GM12878 (cell line): ENCODE results near the gene HPS6. TPM values are rescaled to one million over a fixed set of nuclear protein-coding genes. Genes with fewer than 3 reads are reported as not detected.

Experiments used
- ATAC-seq: fragments of 200-7000 bp; cut with Tn5 transposase; 3 replicates; pipeline ENCODE4 v1.9.1; 2020; ENCODE audit warnings: mild to moderate bottlenecking, moderate library complexity
- BruUV-seq: library from RNA; stranded (reverse); fragments of 400-500 nt; replicated peaks from 2 replicates; lab custom pipeline; 2021; lab: Mats Ljungman, UMichigan
- CTCF ChIA-PET: fragments of 300-600 bp; sonication (Branson Sonifier 250); formaldehyde crosslinking; extraction: SDS; loops from one replicate; lab custom pipeline; 2021; ENCODE audit warnings: inconsistent platforms; lab: Yijun Ruan, JAX
- POLR2A ChIA-PET: fragments of 350-600 bp; formaldehyde crosslinking; extraction: SDS; loops from one replicate; lab custom pipeline; 2021; ENCODE audit warnings: inconsistent platforms; lab: Charles Lee
- RAD21 ChIA-PET: fragments of 300-600 bp; sonication (Branson Sonifier 250); formaldehyde crosslinking; loops from one replicate; lab custom pipeline; 2023; ENCODE audit warnings: antibody characterized with exemption; ENCODE audit not compliant: unreplicated experiment; lab: Charles Lee
- SMC1A ChIA-PET: fragments of 300-600 bp; sonication (Branson Sonifier 250); formaldehyde crosslinking; loops from one replicate; lab custom pipeline; 2023; ENCODE audit not compliant: unreplicated experiment, uncharacterized antibody; lab: Charles Lee
- DNase-seq: peaks from one replicate; pipeline ENCODE4 v3.0.0-alpha.2; 2011; ENCODE audit warnings: low read depth, low spot score
- FAIRE-seq: peaks from 3 replicates; lab custom pipeline; 2011; peaks lifted over from hg19 to GRCh38; lab: Jason Lieb, UNC
- H2AFZ ChIP-seq: 2 replicates; pipeline ENCODE4 v1.6.0; 2011; ENCODE audit warnings: low read depth, low read length, control low read depth; ENCODE audit not compliant: control insufficient read depth
- H3K27ac ChIP-seq: 2 replicates; pipeline ENCODE4 v1.5.1; 2011; ENCODE audit warnings: control low read depth; ENCODE audit not compliant: control insufficient read depth, insufficient read depth
- H3K27me3 ChIP-seq, 2 experiments: replicated peaks in 1 of 2; 2 replicates each; pipeline versions ENCODE4 v1.6.0 to v1.6.1; 2011; ENCODE audit warnings: low read length in 1 of 2; ENCODE audit not compliant: control insufficient read depth in 2 of 2, insufficient read depth in 2 of 2
- H3K36me3 ChIP-seq, 2 experiments: 2 replicates each; pipeline ENCODE4 v1.5.1; 2011; ENCODE audit warnings: low read length in 1 of 2; ENCODE audit not compliant: control insufficient read depth in 2 of 2, insufficient read depth in 2 of 2
- H3K4me1 ChIP-seq: 2 replicates; pipeline ENCODE4 v1.6.1; 2011; ENCODE audit warnings: mild to moderate bottlenecking, low read length, moderate library complexity, mixed read lengths; ENCODE audit not compliant: control insufficient read depth, insufficient read depth
- H3K4me2 ChIP-seq: 2 replicates; pipeline ENCODE4 v1.6.0; 2011; ENCODE audit warnings: control low read depth; ENCODE audit not compliant: control insufficient read depth, insufficient read depth
- H3K4me3 ChIP-seq: fragments of 200-600 bp; sonication (generic); 2 replicates; pipeline ENCODE4 v1.5.1; 2016
- H3K79me2 ChIP-seq: 2 replicates; pipeline ENCODE4 v1.6.0; 2011; ENCODE audit warnings: low read length; ENCODE audit not compliant: control insufficient read depth, insufficient read depth
- H3K9ac ChIP-seq: 2 replicates; pipeline ENCODE4 v1.8.0; 2011; ENCODE audit warnings: low read length, control low read depth, mixed read lengths; ENCODE audit not compliant: control insufficient read depth, insufficient read depth
- H3K9me3 ChIP-seq: replicated peaks from 3 replicates; pipeline ENCODE4 v1.5.1; 2011; ENCODE audit warnings: mild to moderate bottlenecking, low read length; ENCODE audit not compliant: control insufficient read depth, insufficient read depth
- H4K20me1 ChIP-seq: 2 replicates; pipeline ENCODE4 v1.6.0; 2011; ENCODE audit not compliant: control insufficient read depth, insufficient read depth
- CHD1 ChIP-seq: IDR thresholded peaks from 2 replicates; pipeline ENCODE4 v1.6.1; 2012; ENCODE audit warnings: low read depth, low read length, improper control_type of control experiment
- KDM1A ChIP-seq: fragments of 200-600 bp; sonication (generic); IDR thresholded peaks from 2 replicates; pipeline ENCODE4 v1.6.1; 2016; ENCODE audit warnings: borderline replicate concordance
- KLF5 ChIP-seq: fragments of 450-650 bp; IDR thresholded peaks from 2 replicates; pipeline ENCODE4 v1.6.1; 2014; ENCODE audit warnings: mild to moderate bottlenecking; ENCODE audit not compliant: partially characterized antibody
- MEF2B ChIP-seq: fragments of 450-650 bp; IDR thresholded peaks from 2 replicates; pipeline ENCODE4 v1.6.1; 2018; ENCODE audit warnings: mild to moderate bottlenecking, moderate library complexity; ENCODE audit not compliant: partially characterized antibody, poor library complexity, severe bottlenecking
- NFIC ChIP-seq: IDR thresholded peaks from 2 replicates; pipeline ENCODE4 v1.6.1; 2012; ENCODE audit warnings: low read depth, mild to moderate bottlenecking, inconsistent platforms, low read length, moderate library complexity
- NR2F1 ChIP-seq: fragments of 450-650 bp; conservative IDR thresholded peaks from 2 replicates; pipeline ENCODE4 v1.6.1; 2017; ENCODE audit warnings: mild to moderate bottlenecking
- POLR2AphosphoS2 ChIP-seq: IDR thresholded peaks from 2 replicates; pipeline ENCODE4 v1.6.1; 2011; ENCODE audit warnings: low read depth, mild to moderate bottlenecking, low read length, improper control_type of control experiment, moderate library complexity
- RAD21 ChIP-seq: IDR thresholded peaks from 2 replicates; pipeline ENCODE4 v1.6.1; 2011; ENCODE audit warnings: mild to moderate bottlenecking, low read depth, low read length, moderate library complexity; ENCODE audit not compliant: insufficient read depth
- RBBP5 ChIP-seq: fragments of 200-600 bp; sonication (generic); conservative IDR thresholded peaks from 2 replicates; pipeline ENCODE4 v1.6.1; 2016
- RUNX3 ChIP-seq: IDR thresholded peaks from 2 replicates; pipeline ENCODE4 v1.6.1; 2012; ENCODE audit warnings: low read length, inconsistent platforms
- SMAD1 ChIP-seq: fragments of 450-650 bp; IDR thresholded peaks from 2 replicates; pipeline ENCODE4 v1.6.1; 2018; ENCODE audit warnings: mild to moderate bottlenecking, low read depth; ENCODE audit not compliant: partially characterized antibody
- SREBF1 ChIP-seq: IDR thresholded peaks from 2 replicates; pipeline ENCODE4 v1.6.1; 2012; ENCODE audit warnings: mild to moderate bottlenecking, low read length
- STAT1 ChIP-seq: fragments of 450-650 bp; conservative IDR thresholded peaks from 2 replicates; pipeline ENCODE4 v1.6.1; 2014; ENCODE audit warnings: antibody characterized with exemption, mild to moderate bottlenecking
- WGBS: methylation state at CpG from one replicate; pipeline ENCODE4 v1.1.6; 2016; ENCODE audit warnings: low lambda C conversion rate; ENCODE audit not compliant: insufficient replicate concordance, insufficient coverage; ENCODE audit errors: missing lambda C conversion rate; 5-methylcytosine and 5-hydroxymethylcytosine counted together
- in situ Hi-C: fragments of 300-500 bp; cut with MboI; formaldehyde crosslinking; loops from 9 replicates; pipeline ENCODE4 v1.14.3; 2018; ENCODE audit warnings: mixed read lengths
- intact Hi-C: fragments of 100-400 bp; cut with micrococcal nuclease; formaldehyde crosslinking; loops from one replicate; pipeline ENCODE4 v1.14.2; 2022; ENCODE audit not compliant: unreplicated experiment
- polyA plus RNA-seq, 11 experiments: library from polyadenylated mRNA; depleted of rRNA in 4 of 11; unstranded in 6 of 11; stranded (reverse) in 5 of 11; fragments of >200 nt; fragmentation: Nextera tagmentation in 4 of 11; fragmentation: Illumina TruSeq in 1 of 11; extraction: Ambion mirVana in 4 of 11; extraction: Trizol in 1 of 11; gene quantifications; 1 replicate in 1 of 11; 2 replicates in 10 of 11; pipeline versions ENCODE4 v1.2.1 to v1.2.3, GENCODE V29; 2011 to 2016; ENCODE audit warnings: inconsistent platforms in 2 of 11, missing spikeins in 2 of 11, low read depth in 1 of 11
- total RNA-seq, 4 experiments: library from RNA; depleted of rRNA in 3 of 4; stranded (reverse); fragments of >200 nt in 3 of 4; fragmentation: Illumina TruSeq in 1 of 4; extraction: Trizol in 1 of 4; gene quantifications; 2 replicates each; pipeline versions ENCODE4 v1.2.1 to v1.2.3, GENCODE V29; 2013 to 2021
- TF ChIP-seq, protein P1 (sequence below): fragments of 450-650 bp; IDR thresholded peaks from 2 replicates; pipeline ENCODE4 v1.6.1; 2017; ENCODE audit warnings: mild to moderate bottlenecking, moderate library complexity
- TF ChIP-seq, protein P2 (sequence below): IDR thresholded peaks from 2 replicates; pipeline ENCODE4 v1.6.1; 2012; ENCODE audit warnings: improper control_type of control experiment, low read depth, low read length; ENCODE audit not compliant: insufficient replicate concordance

Gene HPS6
- total and polyA plus RNA-seq, 10 of the 15 experiments (the other 5 are each of a cell fraction or from before 2014, with no cell fraction given) = 1.4 to 28.0 (median 12.0) TPM

DNA sequence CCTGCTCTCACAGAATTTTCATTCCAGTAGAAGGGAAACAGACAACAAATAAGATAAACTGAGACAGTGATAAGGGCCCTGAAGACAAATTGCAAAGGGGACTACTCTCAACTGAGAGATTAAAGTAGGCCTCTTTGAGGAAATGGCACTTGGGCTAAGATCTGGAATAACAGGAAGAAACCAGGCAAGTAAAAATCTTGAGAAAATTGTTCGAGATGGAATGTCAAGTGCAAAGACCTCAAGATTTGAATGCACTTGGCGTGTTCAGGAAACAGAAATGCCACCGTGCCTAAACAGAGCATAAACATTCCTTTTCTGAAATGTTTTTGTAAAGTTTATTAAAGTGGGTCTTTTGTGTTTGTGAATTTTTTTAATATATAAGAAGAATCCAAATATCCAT is 19.9 kb upstream of the HPS6 start:
- ATAC-seq (no peak), FAIRE-seq (no peak), DNase-seq (no peak)
- Histone ChIP-seq H3K4me1 (no peaks in the 10 kb centered on the region), H3K9me3 (no peaks in the 10 kb centered on the region), H3K27me3 (no peaks in the 10 kb centered on the region), H4K20me1 (no peaks in the 10 kb centered on the region), H3K4me3 (no peak overlapping the region), H3K9ac (no peak overlapping the region), H3K36me3 (no peaks in the 10 kb centered on the region), H2AFZ (no peak overlapping the region), H3K27ac (no peak overlapping the region), H3K79me2 (peaks cover 38% of the 10 kb centered on the region), H3K4me2 (no peak overlapping the region)
- WGBS = 64% methylated on average over 3 of the region's 3 CpGs
- ChIA-PET SMC1A (no interaction called here), CTCF (no interaction called here), POLR2A (no interaction called here), RAD21 (no interaction called here)
- TF ChIP-seq RAD21 (no peak), MEF2B (no peak), NR2F1 (no peak), KLF5 (no peak), SREBF1 (no peak), KDM1A (no peak), CHD1 (no peak), STAT1 (no peak), RBBP5 (no peak), SMAD1 (no peak), POLR2AphosphoS2 (no peak), NFIC (no peak), RUNX3 (no peak)
- TF ChIP-seq, protein P1, sequence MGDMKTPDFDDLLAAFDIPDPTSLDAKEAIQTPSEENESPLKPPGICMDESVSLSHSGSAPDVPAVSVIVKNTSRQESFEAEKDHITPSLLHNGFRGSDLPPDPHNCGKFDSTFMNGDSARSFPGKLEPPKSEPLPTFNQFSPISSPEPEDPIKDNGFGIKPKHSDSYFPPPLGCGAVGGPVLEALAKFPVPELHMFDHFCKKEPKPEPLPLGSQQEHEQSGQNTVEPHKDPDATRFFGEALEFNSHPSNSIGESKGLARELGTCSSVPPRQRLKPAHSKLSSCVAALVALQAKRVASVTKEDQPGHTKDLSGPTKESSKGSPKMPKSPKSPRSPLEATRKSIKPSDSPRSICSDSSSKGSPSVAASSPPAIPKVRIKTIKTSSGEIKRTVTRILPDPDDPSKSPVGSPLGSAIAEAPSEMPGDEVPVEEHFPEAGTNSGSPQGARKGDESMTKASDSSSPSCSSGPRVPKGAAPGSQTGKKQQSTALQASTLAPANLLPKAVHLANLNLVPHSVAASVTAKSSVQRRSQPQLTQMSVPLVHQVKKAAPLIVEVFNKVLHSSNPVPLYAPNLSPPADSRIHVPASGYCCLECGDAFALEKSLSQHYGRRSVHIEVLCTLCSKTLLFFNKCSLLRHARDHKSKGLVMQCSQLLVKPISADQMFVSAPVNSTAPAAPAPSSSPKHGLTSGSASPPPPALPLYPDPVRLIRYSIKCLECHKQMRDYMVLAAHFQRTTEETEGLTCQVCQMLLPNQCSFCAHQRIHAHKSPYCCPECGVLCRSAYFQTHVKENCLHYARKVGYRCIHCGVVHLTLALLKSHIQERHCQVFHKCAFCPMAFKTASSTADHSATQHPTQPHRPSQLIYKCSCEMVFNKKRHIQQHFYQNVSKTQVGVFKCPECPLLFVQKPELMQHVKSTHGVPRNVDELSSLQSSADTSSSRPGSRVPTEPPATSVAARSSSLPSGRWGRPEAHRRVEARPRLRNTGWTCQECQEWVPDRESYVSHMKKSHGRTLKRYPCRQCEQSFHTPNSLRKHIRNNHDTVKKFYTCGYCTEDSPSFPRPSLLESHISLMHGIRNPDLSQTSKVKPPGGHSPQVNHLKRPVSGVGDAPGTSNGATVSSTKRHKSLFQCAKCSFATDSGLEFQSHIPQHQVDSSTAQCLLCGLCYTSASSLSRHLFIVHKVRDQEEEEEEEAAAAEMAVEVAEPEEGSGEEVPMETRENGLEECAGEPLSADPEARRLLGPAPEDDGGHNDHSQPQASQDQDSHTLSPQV = no peak
- TF ChIP-seq, protein P2, sequence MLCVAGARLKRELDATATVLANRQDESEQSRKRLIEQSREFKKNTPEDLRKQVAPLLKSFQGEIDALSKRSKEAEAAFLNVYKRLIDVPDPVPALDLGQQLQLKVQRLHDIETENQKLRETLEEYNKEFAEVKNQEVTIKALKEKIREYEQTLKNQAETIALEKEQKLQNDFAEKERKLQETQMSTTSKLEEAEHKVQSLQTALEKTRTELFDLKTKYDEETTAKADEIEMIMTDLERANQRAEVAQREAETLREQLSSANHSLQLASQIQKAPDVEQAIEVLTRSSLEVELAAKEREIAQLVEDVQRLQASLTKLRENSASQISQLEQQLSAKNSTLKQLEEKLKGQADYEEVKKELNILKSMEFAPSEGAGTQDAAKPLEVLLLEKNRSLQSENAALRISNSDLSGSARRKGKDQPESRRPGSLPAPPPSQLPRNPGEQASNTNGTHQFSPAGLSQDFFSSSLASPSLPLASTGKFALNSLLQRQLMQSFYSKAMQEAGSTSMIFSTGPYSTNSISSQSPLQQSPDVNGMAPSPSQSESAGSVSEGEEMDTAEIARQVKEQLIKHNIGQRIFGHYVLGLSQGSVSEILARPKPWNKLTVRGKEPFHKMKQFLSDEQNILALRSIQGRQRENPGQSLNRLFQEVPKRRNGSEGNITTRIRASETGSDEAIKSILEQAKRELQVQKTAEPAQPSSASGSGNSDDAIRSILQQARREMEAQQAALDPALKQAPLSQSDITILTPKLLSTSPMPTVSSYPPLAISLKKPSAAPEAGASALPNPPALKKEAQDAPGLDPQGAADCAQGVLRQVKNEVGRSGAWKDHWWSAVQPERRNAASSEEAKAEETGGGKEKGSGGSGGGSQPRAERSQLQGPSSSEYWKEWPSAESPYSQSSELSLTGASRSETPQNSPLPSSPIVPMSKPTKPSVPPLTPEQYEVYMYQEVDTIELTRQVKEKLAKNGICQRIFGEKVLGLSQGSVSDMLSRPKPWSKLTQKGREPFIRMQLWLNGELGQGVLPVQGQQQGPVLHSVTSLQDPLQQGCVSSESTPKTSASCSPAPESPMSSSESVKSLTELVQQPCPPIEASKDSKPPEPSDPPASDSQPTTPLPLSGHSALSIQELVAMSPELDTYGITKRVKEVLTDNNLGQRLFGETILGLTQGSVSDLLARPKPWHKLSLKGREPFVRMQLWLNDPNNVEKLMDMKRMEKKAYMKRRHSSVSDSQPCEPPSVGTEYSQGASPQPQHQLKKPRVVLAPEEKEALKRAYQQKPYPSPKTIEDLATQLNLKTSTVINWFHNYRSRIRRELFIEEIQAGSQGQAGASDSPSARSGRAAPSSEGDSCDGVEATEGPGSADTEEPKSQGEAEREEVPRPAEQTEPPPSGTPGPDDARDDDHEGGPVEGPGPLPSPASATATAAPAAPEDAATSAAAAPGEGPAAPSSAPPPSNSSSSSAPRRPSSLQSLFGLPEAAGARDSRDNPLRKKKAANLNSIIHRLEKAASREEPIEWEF = no peak
- in situ Hi-C loops (no loop called here), intact Hi-C loops (no loop called here)
- no TSS peak for BruUV-seq
